ENCODE measurements around the gene DUSP16. TPM values are rescaled to one million over a fixed set of nuclear protein-coding genes. Genes with fewer than 3 reads are reported as not detected.

The DUSP16 gene
- polyA plus RNA-seq, 4 donors: 22.5 to 83.4 (median 30.1) TPM

- H3K4me1 ChIP-seq (ENCODE audit: control insufficient read depth in 3 of 3, insufficient read depth in 2 of 3, low read depth in 1 of 3, low read length in 2 of 3): peaks cover 4 to 34% (median 6%) of the 10 kb centered on the region in 3 donors
- DNase-seq: peak in 1 of 2 donors; percentile 48
- 75 to 83% (median 81%) methylated on average over 6 of the region's 6 CpGs for WGBS, 3 donors
Measured at GRCh38 chr12:12486661-12487240, 75.9 kb downstream of the DUSP16 start.

DNA sequence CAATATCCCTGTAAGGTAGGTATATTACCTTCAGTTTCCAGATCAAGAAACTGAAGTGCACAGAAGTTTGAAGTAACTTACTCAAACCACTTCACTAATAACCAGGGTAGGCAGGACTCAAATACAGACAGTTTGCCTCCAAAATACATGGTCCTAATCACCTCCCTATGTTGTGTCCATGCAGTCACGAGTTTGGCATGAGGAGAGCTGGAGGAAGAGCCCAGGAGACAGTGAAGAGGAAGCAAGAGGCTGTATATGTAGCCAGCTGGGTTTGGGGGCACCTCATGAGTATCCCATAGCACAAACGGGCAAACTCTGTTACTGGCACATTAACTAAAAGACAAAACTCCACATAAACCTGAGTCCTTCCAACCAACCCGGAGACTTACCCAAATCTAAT lies 79.2 kb downstream of the DUSP16 start:
- peaks cover under 1 to 41% (median 16%) of the 10 kb centered on the region in 3 donors for H3K36me3 ChIP-seq (ENCODE audit: control insufficient read depth in 3 of 3, insufficient read depth in 2 of 3, low read depth in 1 of 3, low read length in 3 of 3)
- DNase-seq (no peak), FAIRE-seq (no peak)
- 66 to 75% (median 73%) methylated on average over 3 of the region's 3 CpGs for WGBS, 3 donors
- H3K27me3 ChIP-seq (ENCODE audit: control insufficient read depth in 3 of 3, insufficient read depth in 3 of 3, low read length in 3 of 3): no peaks in the 10 kb centered on the region
- H3K27ac ChIP-seq (ENCODE audit: low read depth in 1 of 3, low read length in 2 of 3): peak overlapping the region; percentile 63 to 90 (median 70)
- no peak overlapping the region for H3K4me3 ChIP-seq (ENCODE audit: low read depth in 1 of 3, low read length in 3 of 3)
- H3K9me3 ChIP-seq (ENCODE audit: control insufficient read depth in 2 of 2, insufficient read depth in 1 of 2, low read depth in 1 of 2, low read length in 1 of 2): no peaks in the 10 kb centered on the region
- peaks cover 2 to 27% (median 4%) of the 10 kb centered on the region in 3 donors for H3K4me1 ChIP-seq (ENCODE audit: control insufficient read depth in 3 of 3, insufficient read depth in 2 of 3, low read depth in 1 of 3, low read length in 2 of 3)

More at GRCh38 chr12:12486661-12487240, 75.9 kb downstream of the DUSP16 start:
- Histone ChIP-seq H3K4me3 (ENCODE audit: low read depth in 1 of 3, low read length in 3 of 3) (no peak overlapping the region), H3K9me3 (ENCODE audit: control insufficient read depth in 2 of 2, insufficient read depth in 1 of 2, low read depth in 1 of 2, low read length in 1 of 2) (no peaks in the 10 kb centered on the region), H3K36me3 (ENCODE audit: control insufficient read depth in 3 of 3, insufficient read depth in 2 of 3, low read depth in 1 of 3, low read length in 3 of 3) (peaks cover 0 to 37% (median 10%) of the 10 kb centered on the region in 3 donors), H3K27me3 (ENCODE audit: control insufficient read depth in 3 of 3, insufficient read depth in 3 of 3, low read length in 3 of 3) (no peaks in the 10 kb centered on the region), H3K27ac (ENCODE audit: low read depth in 1 of 3, low read length in 2 of 3) (peak overlapping the region in 2 of 3 donors; percentile 39 to 77)
- FAIRE-seq: no peak

DNA sequence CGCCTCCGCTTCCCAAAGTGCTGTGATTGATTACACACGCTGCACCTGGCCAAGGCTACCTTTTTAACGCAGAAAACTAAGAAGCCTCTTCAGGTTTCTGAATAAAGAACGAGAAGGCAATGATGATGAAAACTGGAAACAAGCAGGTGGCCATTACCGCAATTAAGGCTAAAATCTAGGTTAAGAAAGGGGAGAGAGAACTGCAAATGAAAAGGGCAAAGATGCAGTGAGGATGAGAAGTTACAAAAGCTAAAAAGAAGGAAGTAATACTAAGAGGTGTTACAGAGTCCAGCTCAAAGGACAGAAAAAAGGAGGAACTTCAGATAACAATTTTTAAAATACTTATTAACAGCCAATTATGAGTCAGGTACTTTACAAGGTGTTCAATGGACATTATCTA lies 79.7 kb downstream of the DUSP16 start:
- peak overlapping the region in 2 of 3 donors; percentile 6 to 95 for H3K27ac ChIP-seq (ENCODE audit: low read depth in 1 of 3, low read length in 2 of 3)
- H3K4me1 ChIP-seq (ENCODE audit: control insufficient read depth in 3 of 3, insufficient read depth in 2 of 3, low read depth in 1 of 3, low read length in 2 of 3): peaks cover 2 to 23% (median 3%) of the 10 kb centered on the region in 3 donors
- no peaks in the 10 kb centered on the region for H3K9me3 ChIP-seq (ENCODE audit: control insufficient read depth in 2 of 2, insufficient read depth in 1 of 2, low read depth in 1 of 2, low read length in 1 of 2)
- 83 to 84% (median 83%) methylated on average over 6 of the region's 6 CpGs for WGBS, 3 donors
- no peaks in the 10 kb centered on the region for H3K27me3 ChIP-seq (ENCODE audit: control insufficient read depth in 3 of 3, insufficient read depth in 3 of 3, low read length in 3 of 3)
- H3K4me3 ChIP-seq (ENCODE audit: low read depth in 1 of 3, low read length in 3 of 3): no peak overlapping the region
- FAIRE-seq (no peak), DNase-seq (peak in 1 of 2 donors; percentile 54)
- peaks cover 3 to 43% (median 16%) of the 10 kb centered on the region in 3 donors for H3K36me3 ChIP-seq (ENCODE audit: control insufficient read depth in 3 of 3, insufficient read depth in 2 of 3, low read depth in 1 of 3, low read length in 3 of 3)

DNA sequence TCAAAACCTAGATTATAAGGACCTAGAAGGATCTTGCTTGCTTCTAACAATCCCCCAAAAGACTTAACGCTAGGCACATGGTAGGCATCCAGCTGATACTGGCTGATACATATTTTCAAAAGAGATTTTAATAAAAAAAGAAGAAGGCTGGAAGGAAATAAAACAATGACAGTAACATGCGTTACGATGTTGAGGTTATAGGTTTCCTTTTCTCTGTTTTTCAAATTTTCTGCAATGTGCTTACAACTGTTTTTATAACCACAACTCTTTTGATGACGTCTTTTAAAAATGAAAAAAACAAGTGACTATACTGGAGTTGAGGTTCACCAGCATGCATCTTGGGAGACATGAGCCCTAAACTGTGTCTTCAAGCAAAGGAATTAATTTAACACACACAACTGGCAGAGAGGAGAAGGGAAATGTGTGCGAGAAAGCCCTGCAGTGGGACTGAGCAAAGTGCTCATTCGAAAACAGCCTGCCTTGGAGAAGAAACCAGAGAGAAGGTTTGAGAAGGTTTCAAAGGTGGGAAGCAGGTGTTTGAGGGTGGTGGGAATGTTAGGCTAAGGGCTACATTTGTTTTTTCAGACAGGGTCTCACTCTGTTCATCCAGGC lies 80.4 kb downstream of the DUSP16 start:
- H3K27ac ChIP-seq (ENCODE audit: low read depth in 1 of 3, low read length in 2 of 3): peak overlapping the region in 2 of 3 donors; percentile 6 to 95
- H3K36me3 ChIP-seq (ENCODE audit: control insufficient read depth in 3 of 3, insufficient read depth in 2 of 3, low read depth in 1 of 3, low read length in 3 of 3): peaks cover 3 to 49% (median 20%) of the 10 kb centered on the region in 3 donors
- WGBS, 3 donors: 83 to 88% (median 88%) methylated on average over 6 of the region's 6 CpGs
- no peak overlapping the region for H3K4me3 ChIP-seq (ENCODE audit: low read depth in 1 of 3, low read length in 3 of 3)
- H3K9me3 ChIP-seq (ENCODE audit: control insufficient read depth in 2 of 2, insufficient read depth in 1 of 2, low read depth in 1 of 2, low read length in 1 of 2): no peaks in the 10 kb centered on the region
- DNase-seq (peak in 1 of 2 donors; percentile 37), FAIRE-seq (no peak)
- H3K27me3 ChIP-seq (ENCODE audit: control insufficient read depth in 3 of 3, insufficient read depth in 3 of 3, low read length in 3 of 3): no peaks in the 10 kb centered on the region
- H3K4me1 ChIP-seq (ENCODE audit: control insufficient read depth in 3 of 3, insufficient read depth in 2 of 3, low read depth in 1 of 3, low read length in 2 of 3): peaks cover 0 to 17% (median 2%) of the 10 kb centered on the region in 3 donors

DNA sequence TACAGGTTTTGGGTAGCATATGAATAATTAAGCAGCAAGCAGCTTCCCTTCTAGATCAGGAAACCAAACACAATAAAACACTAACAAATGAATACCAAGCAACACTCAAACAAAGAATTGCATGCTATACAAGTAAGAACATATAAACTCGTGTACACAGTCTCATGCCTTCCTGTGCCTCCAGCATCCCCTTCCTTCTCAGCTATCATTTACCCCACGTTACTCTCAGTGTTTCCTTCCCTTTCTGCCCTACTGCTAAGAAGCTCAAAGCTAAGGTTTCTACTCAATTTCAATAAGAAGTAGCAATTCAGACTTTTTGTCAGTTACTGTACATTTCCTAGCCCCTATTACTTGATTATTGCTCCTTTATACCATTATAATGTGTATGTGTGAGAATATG lies 81.0 kb downstream of the DUSP16 start:
- Histone ChIP-seq H3K36me3 (ENCODE audit: control insufficient read depth in 3 of 3, insufficient read depth in 2 of 3, low read depth in 1 of 3, low read length in 3 of 3) (peaks cover 5 to 53% (median 25%) of the 10 kb centered on the region in 3 donors), H3K27me3 (ENCODE audit: control insufficient read depth in 3 of 3, insufficient read depth in 3 of 3, low read length in 3 of 3) (no peaks in the 10 kb centered on the region), H3K4me1 (ENCODE audit: control insufficient read depth in 3 of 3, insufficient read depth in 2 of 3, low read depth in 1 of 3, low read length in 2 of 3) (peaks cover 0 to 17% (median 2%) of the 10 kb centered on the region in 3 donors), H3K4me3 (ENCODE audit: low read depth in 1 of 3, low read length in 3 of 3) (no peak overlapping the region), H3K27ac (ENCODE audit: low read depth in 1 of 3, low read length in 2 of 3) (peak overlapping the region in 1 of 3 donors; percentile 79), H3K9me3 (ENCODE audit: control insufficient read depth in 2 of 2, insufficient read depth in 1 of 2, low read depth in 1 of 2, low read length in 1 of 2) (no peaks in the 10 kb centered on the region)
- FAIRE-seq (no peak), DNase-seq (no peak)
- WGBS, 3 donors: 44 to 64% (median 45%) methylated on average over 2 of the region's 2 CpGs

GRCh38 chr12:12480074-12480473 lies 82.6 kb downstream of the DUSP16 start:
- Histone ChIP-seq H3K9me3 (ENCODE audit: control insufficient read depth in 2 of 2, insufficient read depth in 1 of 2, low read depth in 1 of 2, low read length in 1 of 2) (no peaks in the 10 kb centered on the region), H3K4me3 (ENCODE audit: low read depth in 1 of 3, low read length in 3 of 3) (no peak overlapping the region), H3K27ac (ENCODE audit: low read depth in 1 of 3, low read length in 2 of 3) (no peak overlapping the region), H3K27me3 (ENCODE audit: control insufficient read depth in 3 of 3, insufficient read depth in 3 of 3, low read length in 3 of 3) (no peaks in the 10 kb centered on the region), H3K4me1 (ENCODE audit: control insufficient read depth in 3 of 3, insufficient read depth in 2 of 3, low read depth in 1 of 3, low read length in 2 of 3) (peaks cover 0 to 13% (median 2%) of the 10 kb centered on the region in 3 donors), H3K36me3 (ENCODE audit: control insufficient read depth in 3 of 3, insufficient read depth in 2 of 3, low read depth in 1 of 3, low read length in 3 of 3) (peaks cover 5 to 51% (median 25%) of the 10 kb centered on the region in 3 donors)
- DNase-seq (no peak), FAIRE-seq (no peak)
- 99% methylated on average over 5 of the region's 5 CpGs for WGBS, 3 donors

DNA sequence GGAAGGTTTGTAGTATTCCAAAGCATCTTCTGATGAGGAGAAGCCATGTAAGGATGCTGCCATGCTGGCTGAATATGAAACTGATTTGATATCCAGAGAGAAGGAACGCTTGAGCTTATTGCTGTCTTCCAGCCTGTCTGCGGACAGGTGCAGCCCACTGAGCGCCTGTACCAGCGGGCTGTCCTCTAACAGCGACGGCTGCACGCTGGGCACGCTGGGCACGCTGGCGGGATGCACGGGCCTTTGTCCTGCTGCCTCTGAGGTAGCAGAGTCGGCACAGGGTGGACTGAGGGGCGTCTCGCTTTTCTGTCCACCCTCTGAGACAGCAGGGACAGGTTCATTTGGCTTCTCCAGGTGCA lies 85.2 kb downstream of the DUSP16 start:
- Histone ChIP-seq H3K27me3 (ENCODE audit: control insufficient read depth in 3 of 3, insufficient read depth in 3 of 3, low read length in 3 of 3) (no peaks in the 10 kb centered on the region), H3K4me3 (ENCODE audit: low read depth in 1 of 3, low read length in 3 of 3) (no peak overlapping the region), H3K27ac (ENCODE audit: low read depth in 1 of 3, low read length in 2 of 3) (no peak overlapping the region), H3K4me1 (ENCODE audit: control insufficient read depth in 3 of 3, insufficient read depth in 2 of 3, low read depth in 1 of 3, low read length in 2 of 3) (peaks cover 0 to 2% (median 0%) of the 10 kb centered on the region in 3 donors), H3K36me3 (ENCODE audit: control insufficient read depth in 3 of 3, insufficient read depth in 2 of 3, low read depth in 1 of 3, low read length in 3 of 3) (peaks cover 5 to 51% (median 29%) of the 10 kb centered on the region in 3 donors), H3K9me3 (ENCODE audit: control insufficient read depth in 2 of 2, insufficient read depth in 1 of 2, low read depth in 1 of 2, low read length in 1 of 2) (no peaks in the 10 kb centered on the region)
- FAIRE-seq: no peak
- WGBS, 3 donors: 93 to 94% (median 93%) methylated on average over 14 of the region's 14 CpGs
- DNase-seq: no peak

GRCh38 chr12:12476857-12477531 lies 85.7 kb downstream of the DUSP16 start:
- no peak overlapping the region for H3K4me3 ChIP-seq (ENCODE audit: low read depth in 1 of 3, low read length in 3 of 3)
- H3K36me3 ChIP-seq (ENCODE audit: control insufficient read depth in 3 of 3, insufficient read depth in 2 of 3, low read depth in 1 of 3, low read length in 3 of 3): peaks cover 5 to 49% (median 29%) of the 10 kb centered on the region in 3 donors
- H3K9me3 ChIP-seq (ENCODE audit: control insufficient read depth in 2 of 2, insufficient read depth in 1 of 2, low read depth in 1 of 2, low read length in 1 of 2): no peaks in the 10 kb centered on the region
- no peaks in the 10 kb centered on the region for H3K4me1 ChIP-seq (ENCODE audit: control insufficient read depth in 3 of 3, insufficient read depth in 2 of 3, low read depth in 1 of 3, low read length in 2 of 3)
- no peaks in the 10 kb centered on the region for H3K27me3 ChIP-seq (ENCODE audit: control insufficient read depth in 3 of 3, insufficient read depth in 3 of 3, low read length in 3 of 3)
- no peak for DNase-seq
- no peak for FAIRE-seq
- H3K27ac ChIP-seq (ENCODE audit: low read depth in 1 of 3, low read length in 2 of 3): no peak overlapping the region
- 95% methylated on average over 21 of the region's 21 CpGs for WGBS, 3 donors
